HepG2 (cell line): ENCODE results near the gene SPATA33. TPM values are rescaled to one million over a fixed set of nuclear protein-coding genes. Genes with fewer than 3 reads are reported as not detected.

Experiments
- ATAC-seq: fragments of 200-7000 bp; cut with Tn5 transposase; 3 replicates; pipeline ENCODE4 v1.9.1; 2020; ENCODE audit warnings: mild to moderate bottlenecking, moderate library complexity
- BruUV-seq: library from RNA; stranded (reverse); fragments of 400-500 nt; replicated peaks from 2 replicates; lab custom pipeline; 2021; lab: Mats Ljungman, UMichigan
- CTCF ChIA-PET: fragments of 300-600 bp; formaldehyde crosslinking; extraction: SDS; loops from one replicate; lab custom pipeline; 2021; ENCODE audit warnings: low total read pairs, inconsistent platforms, low intra/inter-chr PET ratio; lab: Yijun Ruan, JAX
- POLR2A ChIA-PET: fragments of 350-600 bp; sonication (Branson Sonifier 250); formaldehyde crosslinking; loops from one replicate; lab custom pipeline; 2020; ENCODE audit warnings: antibody characterized with exemption, inconsistent platforms; lab: Yijun Ruan, JAX
- DNase-seq: peaks from one replicate; pipeline ENCODE4 v3.0.0-alpha.2; 2015; ENCODE audit warnings: low spot score
- FAIRE-seq: peaks from 3 replicates; lab custom pipeline; 2011; peaks lifted over from hg19 to GRCh38; lab: Jason Lieb, UNC
- H2AFZ ChIP-seq: one replicate; pipeline ENCODE4 v1.6.1; 2011; ENCODE audit warnings: low read length, inconsistent platforms
- H3K27ac ChIP-seq: fragments of 300-600 bp; 3 replicates; pipeline ENCODE4 v1.8.0; 2011; ENCODE audit warnings: mixed run types, mild to moderate bottlenecking, mixed read lengths, low read length, inconsistent platforms; ENCODE audit not compliant: insufficient read depth; ENCODE audit errors: extremely low read length
- H3K27me3 ChIP-seq, 2 experiments: fragments of 200-600 bp in 1 of 2; 2 replicates in 1 of 2; 3 replicates in 1 of 2; pipeline versions ENCODE4 v1.6.0 to v1.8.0; 2011; ENCODE audit warnings: low read length in 2 of 2, mild to moderate bottlenecking in 2 of 2, moderate library complexity in 2 of 2, inconsistent platforms in 1 of 2; ENCODE audit not compliant: insufficient read depth in 2 of 2, control insufficient read depth in 1 of 2
- H3K36me3 ChIP-seq, 2 experiments: fragments of 200-600 bp in 1 of 2; replicated peaks in 1 of 2; 2 replicates in 1 of 2; 3 replicates in 1 of 2; pipeline versions ENCODE4 v1.5.1 to v1.8.0; 2011; ENCODE audit warnings: low read length in 2 of 2, inconsistent platforms in 1 of 2; ENCODE audit not compliant: insufficient read depth in 2 of 2, control insufficient read depth in 1 of 2
- H3K4me1 ChIP-seq: 2 replicates; pipeline ENCODE4 v1.5.1; 2012; ENCODE audit warnings: low read length, inconsistent platforms; ENCODE audit not compliant: insufficient read depth
- H3K4me2 ChIP-seq: 2 replicates; pipeline ENCODE4 v1.6.0; 2011; ENCODE audit warnings: low read depth, low read length, inconsistent platforms
- H3K4me3 ChIP-seq, 3 experiments: fragments of 200-600 bp in 1 of 3; sonication (generic), shearing (Covaris generic) in 1 of 3; replicated peaks in 1 of 3; 2 replicates each; pipeline ENCODE4 v1.5.1; 2011 to 2016; ENCODE audit warnings: low read length in 3 of 3, inconsistent platforms in 2 of 3, low read depth in 2 of 3, mild to moderate bottlenecking in 2 of 3, control low read depth in 1 of 3, mixed read lengths in 1 of 3; ENCODE audit not compliant: insufficient read depth in 1 of 3
- H3K79me2 ChIP-seq: one replicate; pipeline ENCODE4 v1.6.1; 2011; ENCODE audit warnings: low read length, inconsistent platforms; ENCODE audit not compliant: insufficient read depth
- H3K9ac ChIP-seq: 2 replicates; pipeline ENCODE4 v1.6.0; 2011; ENCODE audit warnings: mild to moderate bottlenecking, low read depth, low read length, inconsistent platforms; ENCODE audit not compliant: insufficient read depth
- H3K9me3 ChIP-seq: 2 replicates; pipeline ENCODE4 v1.5.1; 2012; ENCODE audit warnings: mild to moderate bottlenecking, low read length
- H4K20me1 ChIP-seq: 2 replicates; pipeline ENCODE4 v1.6.0; 2011; ENCODE audit warnings: inconsistent platforms, mild to moderate bottlenecking, low read length, moderate library complexity; ENCODE audit not compliant: insufficient read depth
- DR1 ChIP-seq: sonication (generic); formaldehyde crosslinking; IDR thresholded peaks from 2 replicates; pipeline ENCODE4 v1.8.0; 2021; ENCODE audit warnings: mild to moderate bottlenecking, missing genetic modification reagents, inconsistent platforms
- FOXA1 ChIP-seq, 2 experiments: fragments of 450-650 bp in 1 of 2; sonication (generic) in 1 of 2; formaldehyde crosslinking in 1 of 2; IDR thresholded peaks; 2 replicates each; pipeline versions ENCODE4 v1.4.0 to v1.6.1; 2016 to 2020; ENCODE audit warnings: missing genetic modification reagents in 1 of 2
- KLF11 ChIP-seq: IDR thresholded peaks from 2 replicates; pipeline ENCODE4 v1.6.1; 2016; ENCODE audit warnings: missing compliant biosample characterization
- KLF16 ChIP-seq, 2 experiments: sonication (generic) in 1 of 2; formaldehyde crosslinking in 1 of 2; IDR thresholded peaks; 2 replicates each; pipeline versions ENCODE4 v1.6.1 to v1.8.0; 2016 to 2023; ENCODE audit warnings: missing genetic modification reagents in 2 of 2, missing compliant biosample characterization in 1 of 2
- MTA1 ChIP-seq: sonication (generic); formaldehyde crosslinking; IDR thresholded peaks from 2 replicates; pipeline ENCODE4 v1.4.0; 2020; ENCODE audit warnings: missing genetic modification reagents, mild to moderate bottlenecking, borderline replicate concordance
- NPAS2 ChIP-seq: sonication (generic); formaldehyde crosslinking; IDR thresholded peaks from 2 replicates; pipeline ENCODE4 v1.8.0; 2022; ENCODE audit warnings: mild to moderate bottlenecking, missing genetic modification reagents, borderline replicate concordance
- NRL ChIP-seq: sonication (generic); formaldehyde crosslinking; IDR thresholded peaks from 2 replicates; pipeline ENCODE4 v1.5.0; 2020; ENCODE audit warnings: missing genetic modification reagents, mild to moderate bottlenecking, moderate library complexity, borderline replicate concordance
- PCBP1 ChIP-seq: fragments of 200-400 bp; formaldehyde crosslinking; IDR thresholded peaks from 2 replicates; pipeline ENCODE4 v1.6.1; 2017; ENCODE audit warnings: mild to moderate bottlenecking, low read depth, low read length, borderline replicate concordance
- PRMT3 ChIP-seq: sonication (generic); formaldehyde crosslinking; IDR thresholded peaks from 2 replicates; pipeline ENCODE4 v1.8.1; 2022; ENCODE audit warnings: low read depth, mild to moderate bottlenecking, moderate library complexity, missing genetic modification reagents, borderline replicate concordance
- REXO4 ChIP-seq: sonication (generic); formaldehyde crosslinking; IDR thresholded peaks from 2 replicates; pipeline ENCODE4 v1.8.0; 2022; ENCODE audit warnings: missing genetic modification reagents, mild to moderate bottlenecking, borderline replicate concordance
- SIN3A ChIP-seq: IDR thresholded peaks from 2 replicates; pipeline ENCODE4 v1.6.1; 2011; ENCODE audit warnings: low read depth, mild to moderate bottlenecking, control low read depth, low read length, borderline replicate concordance
- SRY ChIP-seq: sonication (generic); formaldehyde crosslinking; IDR thresholded peaks from 2 replicates; pipeline ENCODE4 v1.8.0; 2022; ENCODE audit warnings: mild to moderate bottlenecking, missing genetic modification reagents
- SYNCRIP ChIP-seq: fragments of 200-400 bp; formaldehyde crosslinking; IDR thresholded peaks from 2 replicates; pipeline ENCODE4 v1.6.1; 2018; ENCODE audit warnings: mild to moderate bottlenecking, low read depth, low read length; ENCODE audit not compliant: insufficient read depth
- YY1 ChIP-seq: IDR thresholded peaks from 2 replicates; pipeline ENCODE4 v1.6.1; 2011; ENCODE audit warnings: low read length, low read depth, moderate library complexity, mild to moderate bottlenecking; ENCODE audit not compliant: insufficient read depth, insufficient replicate concordance
- ZBTB3 ChIP-seq: sonication (generic); formaldehyde crosslinking; IDR thresholded peaks from 2 replicates; pipeline ENCODE4 v1.4.0; 2020; ENCODE audit warnings: low read depth, mild to moderate bottlenecking, moderate library complexity, missing genetic modification reagents, borderline replicate concordance
- ZNF574 ChIP-seq: sonication (generic); formaldehyde crosslinking; IDR thresholded peaks from 2 replicates; pipeline ENCODE4 v1.4.0; 2020; ENCODE audit warnings: missing genetic modification reagents
- ZNF740 ChIP-seq: sonication (generic); formaldehyde crosslinking; IDR thresholded peaks from 2 replicates; pipeline ENCODE4 v1.4.0; 2020; ENCODE audit warnings: missing genetic modification reagents
- WGBS: methylation state at CpG from one replicate; pipeline ENCODE4 v1.1.6; 2017; ENCODE audit warnings: low lambda C conversion rate; 5-methylcytosine and 5-hydroxymethylcytosine counted together
- in situ Hi-C: cut with HindIII; loops from 2 replicates; pipeline ENCODE4 v1.10.0; 2017; ENCODE audit warnings: low pct_unique_long_range_greater_than_20kb; ENCODE audit not compliant: extremely low pct_ligation_motif_present
- intact Hi-C: fragments of 100-400 bp; cut with micrococcal nuclease; formaldehyde crosslinking; loops from one replicate; pipeline ENCODE4 v1.10.0; 2022; ENCODE audit not compliant: unreplicated experiment
- polyA plus RNA-seq, 8 experiments: library from polyadenylated mRNA; depleted of rRNA in 3 of 8; stranded (reverse) in 7 of 8; unstranded in 1 of 8; fragments of >200 nt; fragmentation: Illumina TruSeq in 4 of 8; extraction: Trizol in 4 of 8; gene quantifications; 2 replicates each; pipeline versions ENCODE4 v1.2.1 to v1.2.3, GENCODE V29; 2011 to 2016; ENCODE audit warnings: low read depth in 4 of 8, missing spikeins in 1 of 8, mixed read lengths in 1 of 8; ENCODE audit not compliant: insufficient read depth in 1 of 8
- total RNA-seq, 5 experiments: library from RNA; depleted of rRNA; stranded (reverse); fragments of >200 nt; fragmentation: Illumina TruSeq; extraction: Trizol; gene quantifications; 2 replicates each; pipeline ENCODE4 v1.2.3, GENCODE V29; 2016; ENCODE audit warnings: low read depth in 1 of 5

The SPATA33 gene
- total and polyA plus RNA-seq, 2 of the 13 experiments (the other 11 are each of a cell fraction or from before 2014, with no cell fraction given), result 5.7 to 11.0 TPM

- no peak for TF ChIP-seq DR1 (CRISPR knock-in tag)
- TF ChIP-seq PRMT3 (CRISPR knock-in tag), result no peak
- no peak for TF ChIP-seq REXO4 (CRISPR knock-in tag)
- no peak for TF ChIP-seq NRL
- no peak for TF ChIP-seq YY1
- no peak for TF ChIP-seq FOXA1 (IDR thresholded peaks at IDR 0.05)
- no peak for TF ChIP-seq FOXA1 (CRISPR knock-in tag; IDR thresholded peaks at IDR 0.05)
- no peak for TF ChIP-seq ZNF574
- TF ChIP-seq ZBTB3 (CRISPR knock-in tag), result no peak
Observed at GRCh38 chr16:89610108-89610453, 47.6 kb upstream of the SPATA33 start (continued).

- DNase-seq (no peak), FAIRE-seq (no peak), ATAC-seq (no peak)
- no peak overlapping the region for H3K4me2 ChIP-seq
- no peaks in the 10 kb centered on the region for H3K9me3 ChIP-seq
- in situ Hi-C loops, result no loop called here
- peaks cover 5 to 27% of the 10 kb centered on the region in 2 experiments; a peak in 4 of 5 replicates for H3K27me3 ChIP-seq
- no peak for TF ChIP-seq SIN3A
- no peak for TF ChIP-seq NPAS2
- no peak for TF ChIP-seq PCBP1
- no peak for TF ChIP-seq KLF16 (CRISPR knock-in tag; IDR thresholded peaks at IDR 0.05)
- no peak for TF ChIP-seq ZNF740 (CRISPR knock-in tag)
- TF ChIP-seq SYNCRIP, result no peak
- no peak for TF ChIP-seq KLF11 (CRISPR knock-in tag)
- TF ChIP-seq MTA1 (CRISPR knock-in tag), result no peak
- no peak for TF ChIP-seq SRY (CRISPR knock-in tag)
- no peak overlapping the region for H3K9ac ChIP-seq
- no peak overlapping the region for H3K27ac ChIP-seq
- H3K79me2 ChIP-seq, result no peaks in the 10 kb centered on the region
- H2AFZ ChIP-seq, result no peak overlapping the region
- intact Hi-C loops, result no loop called here
- peaks cover 49% of the 10 kb centered on the region for H3K4me1 ChIP-seq
- BruUV-seq, result no TSS peak
- CTCF ChIA-PET, result interaction anchor here (1.2 kb wide), 1 partner anchor 29 kb away, joined by 4 read pairs; no protein-coding TSS in a partner anchor
- H4K20me1 ChIP-seq, result no peaks in the 10 kb centered on the region
- H3K4me3 ChIP-seq, result no peak overlapping the region
- POLR2A ChIA-PET, result no interaction called here
- H3K36me3 ChIP-seq, result no peaks in the 10 kb centered on the region
- WGBS, result 68% methylated on average over 20 of the region's 20 CpGs
Observed at GRCh38 chr16:89612415-89613166, 45.0 kb upstream of the SPATA33 start.
